ENCODE results near the gene GUCY1B1.

GUCY1B1 gene

DNA sequence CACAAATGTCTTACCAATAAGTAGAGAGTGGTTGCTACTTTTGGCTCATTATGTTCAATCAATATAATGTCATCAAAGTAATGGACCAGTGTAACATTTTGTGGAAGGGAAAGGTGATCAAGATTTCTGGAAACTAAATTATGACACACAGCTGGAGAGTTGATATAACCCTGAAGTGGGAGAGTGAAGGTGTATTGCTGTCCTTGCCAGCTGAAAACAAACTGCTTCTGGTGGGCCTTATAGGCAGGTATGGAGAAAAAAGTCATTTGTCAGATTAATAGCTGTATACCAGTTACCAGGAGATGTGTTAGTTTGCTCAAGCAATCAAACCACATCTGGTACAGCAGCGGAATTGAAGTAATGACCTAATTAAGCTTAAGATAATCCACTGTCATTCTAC, 17.3 kb upstream of the GUCY1B1 start:
- in situ Hi-C loops (cut with HindIII; ENCODE audit: low sequenced_read_pairs): no loop called here
- DNase-seq (ENCODE audit: low read depth): no peak
- H3K4me3 ChIP-seq (ENCODE audit: low read depth, low read length): no peak overlapping the region
- TF ChIP-seq, protein P1, sequence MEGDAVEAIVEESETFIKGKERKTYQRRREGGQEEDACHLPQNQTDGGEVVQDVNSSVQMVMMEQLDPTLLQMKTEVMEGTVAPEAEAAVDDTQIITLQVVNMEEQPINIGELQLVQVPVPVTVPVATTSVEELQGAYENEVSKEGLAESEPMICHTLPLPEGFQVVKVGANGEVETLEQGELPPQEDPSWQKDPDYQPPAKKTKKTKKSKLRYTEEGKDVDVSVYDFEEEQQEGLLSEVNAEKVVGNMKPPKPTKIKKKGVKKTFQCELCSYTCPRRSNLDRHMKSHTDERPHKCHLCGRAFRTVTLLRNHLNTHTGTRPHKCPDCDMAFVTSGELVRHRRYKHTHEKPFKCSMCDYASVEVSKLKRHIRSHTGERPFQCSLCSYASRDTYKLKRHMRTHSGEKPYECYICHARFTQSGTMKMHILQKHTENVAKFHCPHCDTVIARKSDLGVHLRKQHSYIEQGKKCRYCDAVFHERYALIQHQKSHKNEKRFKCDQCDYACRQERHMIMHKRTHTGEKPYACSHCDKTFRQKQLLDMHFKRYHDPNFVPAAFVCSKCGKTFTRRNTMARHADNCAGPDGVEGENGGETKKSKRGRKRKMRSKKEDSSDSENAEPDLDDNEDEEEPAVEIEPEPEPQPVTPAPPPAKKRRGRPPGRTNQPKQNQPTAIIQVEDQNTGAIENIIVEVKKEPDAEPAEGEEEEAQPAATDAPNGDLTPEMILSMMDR (IDR thresholded peaks at IDR 0.05; ENCODE audit: low read depth, low read length, missing control alignments): no peak

DNA sequence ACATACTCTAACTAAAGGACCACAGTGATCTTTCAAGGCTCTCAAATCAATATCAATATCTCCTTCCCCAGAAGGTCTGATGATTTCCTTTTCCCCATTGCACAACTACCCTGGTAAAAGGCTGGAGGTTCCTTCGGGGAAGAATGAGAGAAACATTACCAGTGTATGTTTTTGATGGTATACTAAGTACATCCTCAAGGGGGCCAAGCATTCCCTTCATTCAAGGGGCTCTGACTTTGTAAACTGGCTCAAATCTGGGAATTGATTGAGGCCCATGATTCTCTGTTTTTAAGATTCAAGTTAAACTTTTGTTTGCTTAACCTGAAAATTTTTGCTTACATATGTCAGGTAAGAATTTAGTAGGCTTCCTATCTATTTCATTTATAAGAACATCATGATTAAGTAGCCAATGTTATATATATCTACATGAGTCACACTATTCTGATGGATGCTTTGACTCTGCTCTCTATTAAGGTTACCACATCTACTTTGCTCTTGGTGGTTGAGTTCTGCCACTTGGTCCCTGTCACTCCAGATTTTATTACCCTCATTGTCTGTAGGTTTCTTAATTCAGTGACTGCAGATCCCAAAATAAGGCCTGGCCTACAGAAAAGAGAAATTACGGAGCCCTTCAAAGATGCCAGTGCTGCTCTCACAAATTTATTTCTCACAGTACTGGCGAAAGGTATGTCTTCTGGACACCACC, 16.4 kb upstream of the GUCY1B1 start:
- DNase-seq (ENCODE audit: low read depth): no peak
- no peak overlapping the region for H3K4me3 ChIP-seq (ENCODE audit: low read depth, low read length)
- in situ Hi-C loops (cut with HindIII; ENCODE audit: low sequenced_read_pairs): no loop called here
- TF ChIP-seq, protein P1 (IDR thresholded peaks at IDR 0.05; ENCODE audit: low read depth, low read length, missing control alignments): peak; percentile 9

DNA sequence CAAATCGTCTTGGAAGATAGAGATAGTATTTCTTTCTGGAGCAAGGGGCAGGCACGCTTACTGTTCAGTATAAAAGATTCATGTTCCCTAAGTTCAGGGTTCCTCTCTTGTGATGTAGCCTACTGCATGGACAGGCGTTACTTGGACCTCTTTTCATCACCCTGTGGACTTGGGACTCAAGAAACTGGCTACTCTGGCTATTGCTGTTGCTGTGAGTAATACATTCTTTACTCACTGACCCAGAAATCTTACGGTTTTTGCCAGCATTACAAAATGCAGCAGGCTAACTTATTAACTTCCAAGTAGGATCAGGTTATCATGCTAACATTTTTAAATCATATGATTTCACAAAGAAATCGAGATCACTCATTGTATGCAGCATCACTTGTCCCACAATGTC, 12.8 kb upstream of the GUCY1B1 start:
- in situ Hi-C loops (cut with HindIII; ENCODE audit: low sequenced_read_pairs): no loop called here
- no peak for DNase-seq (ENCODE audit: low read depth)
- TF ChIP-seq, protein P1 (IDR thresholded peaks at IDR 0.05; ENCODE audit: low read depth, low read length, missing control alignments): no peak
- H3K4me3 ChIP-seq (ENCODE audit: low read depth, low read length): no peak overlapping the region

DNA sequence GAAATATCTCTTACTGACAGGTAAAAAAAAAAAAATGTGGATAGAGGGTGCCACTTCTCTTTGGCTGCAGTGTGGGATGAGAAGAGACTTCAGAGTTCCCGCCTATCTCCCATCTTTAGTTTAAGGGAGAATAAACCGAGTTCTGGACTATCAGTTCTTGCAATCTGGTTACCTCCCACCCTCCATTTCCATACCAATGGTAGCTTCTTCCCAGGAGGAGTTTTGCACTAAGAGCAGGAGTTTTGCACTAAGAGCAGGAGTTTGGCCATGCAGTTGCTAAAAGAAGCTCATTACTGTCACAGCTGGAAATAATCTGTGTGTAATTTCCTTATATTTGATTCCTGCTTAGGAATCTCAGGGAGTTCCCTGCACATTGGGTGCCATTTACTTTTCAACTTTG, 10.8 kb upstream of the GUCY1B1 start:
- DNase-seq (ENCODE audit: low read depth): no peak
- in situ Hi-C loops (cut with HindIII; ENCODE audit: low sequenced_read_pairs): no loop called here
- H3K4me3 ChIP-seq (ENCODE audit: low read depth, low read length): no peak overlapping the region
- TF ChIP-seq, protein P1 (IDR thresholded peaks at IDR 0.05; ENCODE audit: low read depth, low read length, missing control alignments): no peak

DNA sequence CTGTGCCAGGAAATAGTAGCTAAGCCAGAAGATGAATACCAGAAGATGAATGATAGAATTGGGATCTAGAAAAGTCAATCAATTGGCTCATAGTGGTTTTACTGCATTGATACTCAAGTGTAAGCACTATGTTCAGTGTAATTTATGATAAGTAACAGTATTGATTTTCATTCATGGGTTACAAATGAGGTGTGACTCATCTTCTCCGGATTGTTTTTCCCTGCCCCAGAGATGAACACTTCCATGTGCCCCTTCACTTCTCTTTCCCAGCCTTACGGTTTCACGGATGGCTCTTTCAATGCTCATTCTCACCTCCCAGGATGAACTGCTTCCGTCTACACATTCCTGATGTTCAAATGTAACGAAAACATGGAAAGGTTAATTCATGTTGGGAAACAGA, 9.8 kb upstream of the GUCY1B1 start:
- TF ChIP-seq, protein P1 (IDR thresholded peaks at IDR 0.05; ENCODE audit: low read depth, low read length, missing control alignments): no peak
- in situ Hi-C loops (cut with HindIII; ENCODE audit: low sequenced_read_pairs): no loop called here
- no peak overlapping the region for H3K4me3 ChIP-seq (ENCODE audit: low read depth, low read length)
- DNase-seq (ENCODE audit: low read depth): no peak

DNA sequence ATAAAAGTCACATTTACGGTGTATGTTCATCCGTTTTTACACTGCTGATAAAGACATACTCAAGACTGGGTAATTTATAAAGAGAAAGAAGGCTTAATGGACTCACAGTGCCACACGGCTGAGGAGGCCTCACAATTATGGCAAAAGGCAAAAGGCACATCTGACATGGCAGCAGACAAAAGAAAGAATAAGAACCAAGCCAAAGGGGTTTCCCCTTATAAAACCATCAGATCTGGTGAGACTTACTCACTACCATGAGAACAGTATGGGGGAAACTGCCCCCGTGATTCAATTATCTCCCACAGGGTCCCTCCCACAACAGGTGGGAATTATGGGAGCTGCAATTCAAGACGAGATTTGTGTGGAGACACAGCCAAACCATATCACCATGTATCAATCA, 7.3 kb upstream of the GUCY1B1 start:
- no peak for DNase-seq (ENCODE audit: low read depth)
- TF ChIP-seq, protein P1 (IDR thresholded peaks at IDR 0.05; ENCODE audit: low read depth, low read length, missing control alignments): no peak
- H3K4me3 ChIP-seq (ENCODE audit: low read depth, low read length): no peak overlapping the region
- in situ Hi-C loops (cut with HindIII; ENCODE audit: low sequenced_read_pairs): no loop called here
